ENCODE results near the gene IPO11.

DNA sequence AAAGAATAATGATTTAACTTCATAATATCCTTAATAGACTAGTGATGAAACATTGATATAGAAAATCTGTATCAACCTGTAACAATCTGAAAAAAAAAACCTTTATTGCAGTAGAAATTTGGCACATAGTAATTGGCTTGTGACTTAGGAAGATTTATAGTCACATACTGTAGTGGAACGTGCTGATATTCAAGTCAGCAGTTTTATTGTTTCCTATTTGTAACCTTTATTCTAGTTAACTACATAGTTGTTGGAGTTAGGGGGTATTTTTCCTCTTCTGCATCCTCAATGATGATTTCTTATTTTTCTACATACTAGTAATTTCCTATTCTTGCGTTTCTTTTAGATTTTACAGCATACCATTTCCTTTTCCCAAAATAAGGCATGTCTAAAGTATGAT lies 151.5 kb downstream of the IPO11 start:
- TF ChIP-seq ATF3 (IDR thresholded peaks at IDR 0.05) = no peak
- TF ChIP-seq RAD21 (IDR thresholded peaks at IDR 0.05) = no peak
- no peak for TF ChIP-seq JUND (IDR thresholded peaks at IDR 0.05)
- TF ChIP-seq, protein P1, sequence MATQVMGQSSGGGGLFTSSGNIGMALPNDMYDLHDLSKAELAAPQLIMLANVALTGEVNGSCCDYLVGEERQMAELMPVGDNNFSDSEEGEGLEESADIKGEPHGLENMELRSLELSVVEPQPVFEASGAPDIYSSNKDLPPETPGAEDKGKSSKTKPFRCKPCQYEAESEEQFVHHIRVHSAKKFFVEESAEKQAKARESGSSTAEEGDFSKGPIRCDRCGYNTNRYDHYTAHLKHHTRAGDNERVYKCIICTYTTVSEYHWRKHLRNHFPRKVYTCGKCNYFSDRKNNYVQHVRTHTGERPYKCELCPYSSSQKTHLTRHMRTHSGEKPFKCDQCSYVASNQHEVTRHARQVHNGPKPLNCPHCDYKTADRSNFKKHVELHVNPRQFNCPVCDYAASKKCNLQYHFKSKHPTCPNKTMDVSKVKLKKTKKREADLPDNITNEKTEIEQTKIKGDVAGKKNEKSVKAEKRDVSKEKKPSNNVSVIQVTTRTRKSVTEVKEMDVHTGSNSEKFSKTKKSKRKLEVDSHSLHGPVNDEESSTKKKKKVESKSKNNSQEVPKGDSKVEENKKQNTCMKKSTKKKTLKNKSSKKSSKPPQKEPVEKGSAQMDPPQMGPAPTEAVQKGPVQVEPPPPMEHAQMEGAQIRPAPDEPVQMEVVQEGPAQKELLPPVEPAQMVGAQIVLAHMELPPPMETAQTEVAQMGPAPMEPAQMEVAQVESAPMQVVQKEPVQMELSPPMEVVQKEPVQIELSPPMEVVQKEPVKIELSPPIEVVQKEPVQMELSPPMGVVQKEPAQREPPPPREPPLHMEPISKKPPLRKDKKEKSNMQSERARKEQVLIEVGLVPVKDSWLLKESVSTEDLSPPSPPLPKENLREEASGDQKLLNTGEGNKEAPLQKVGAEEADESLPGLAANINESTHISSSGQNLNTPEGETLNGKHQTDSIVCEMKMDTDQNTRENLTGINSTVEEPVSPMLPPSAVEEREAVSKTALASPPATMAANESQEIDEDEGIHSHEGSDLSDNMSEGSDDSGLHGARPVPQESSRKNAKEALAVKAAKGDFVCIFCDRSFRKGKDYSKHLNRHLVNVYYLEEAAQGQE (IDR thresholded peaks at IDR 0.05) = no peak
- TF ChIP-seq EGR1 (IDR thresholded peaks at IDR 0.05; ENCODE audit: low read depth in 2 of 2) = no peak
- TF ChIP-seq FOXA1 (IDR thresholded peaks at IDR 0.05) = no peak

Data from liver (tissue), 2 donors.